K562 (cell line): Measurements from ENCODE around the gene PRMT2.

Source experiments
- FOS ChIP-seq: IDR thresholded peaks from 3 replicates; pipeline ENCODE4 v1.6.1; 2011; ENCODE audit not compliant: insufficient read length; ENCODE audit errors: extremely low read depth
- PML ChIP-seq: IDR thresholded peaks from 2 replicates; pipeline ENCODE4 v1.6.1; 2012; ENCODE audit warnings: low read length, inconsistent platforms
- RAD21 ChIP-seq, 2 experiments: fragments of 250-450 bp in 1 of 2; fragments of 450-650 bp in 1 of 2; sonication (Bioruptor Pico) in 1 of 2; formaldehyde crosslinking in 1 of 2; IDR thresholded peaks in 1 of 2; conservative IDR thresholded peaks in 1 of 2; 2 replicates each; pipeline versions ENCODE4 v1.4.0 to v1.8.0; 2020 to 2022; ENCODE audit warnings: mild to moderate bottlenecking in 2 of 2, moderate library complexity in 1 of 2
- TF ChIP-seq, protein P1 (sequence below), 3 experiments: IDR thresholded peaks in 2 of 3; conservative IDR thresholded peaks in 1 of 3; 2 replicates each; pipeline ENCODE4 v1.5.1; 2011 to 2012; ENCODE audit warnings: low read length in 3 of 3, mild to moderate bottlenecking in 3 of 3, control low read depth in 2 of 3, improper control_type of control experiment in 1 of 3, inconsistent platforms in 1 of 3, low read depth in 1 of 3, mixed read lengths in 1 of 3, moderate library complexity in 1 of 3; ENCODE audit not compliant: insufficient read depth in 2 of 3
- TF ChIP-seq, protein P2 (sequence below): sonication (generic); formaldehyde crosslinking; IDR thresholded peaks from 2 replicates; pipeline ENCODE4 v1.8.1; 2022; ENCODE audit warnings: missing genetic modification reagents
- TF ChIP-seq, protein P3 (sequence below): fragments of 250-450 bp; sonication (Bioruptor Pico); IDR thresholded peaks from 2 replicates; pipeline ENCODE4 v1.8.0; 2021; ENCODE audit warnings: moderate library complexity, mild to moderate bottlenecking, inconsistent platforms
- TF ChIP-seq, protein P4 (sequence below): sonication (generic); formaldehyde crosslinking; IDR thresholded peaks from 2 replicates; pipeline ENCODE4 v1.8.1; 2023; ENCODE audit warnings: mild to moderate bottlenecking, missing genetic modification reagents
- TF ChIP-seq, protein P5 (sequence below): sonication (generic); formaldehyde crosslinking; IDR thresholded peaks from 2 replicates; pipeline ENCODE4 v1.5.0; 2020; ENCODE audit warnings: missing genetic modification reagents
- TF ChIP-seq, protein P6 (sequence below): sonication (generic); formaldehyde crosslinking; IDR thresholded peaks from 2 replicates; pipeline ENCODE4 v1.8.0; 2023; ENCODE audit warnings: mild to moderate bottlenecking, missing genetic modification reagents

DNA sequence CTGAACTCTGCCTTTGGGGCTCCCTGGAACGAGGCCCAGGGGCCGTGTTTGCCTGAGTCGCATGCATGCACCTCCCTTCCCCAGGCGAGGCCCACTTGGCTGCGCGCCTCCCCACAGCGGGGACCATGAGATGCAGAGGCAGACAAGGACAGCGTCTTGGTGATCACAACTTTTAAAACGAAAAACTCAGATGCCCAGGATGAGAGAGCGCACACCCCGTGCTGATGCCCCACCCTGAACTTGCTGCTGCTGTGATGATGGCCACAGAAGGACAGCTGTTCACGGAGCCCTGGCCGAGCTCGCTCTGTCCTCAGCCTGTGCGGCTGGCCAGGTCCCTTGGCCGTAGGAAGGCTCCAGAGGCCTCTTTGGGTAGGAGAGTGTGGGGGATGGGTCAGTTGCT, 11.4 kb upstream of the PRMT2 start:
- TF ChIP-seq, protein P1, sequence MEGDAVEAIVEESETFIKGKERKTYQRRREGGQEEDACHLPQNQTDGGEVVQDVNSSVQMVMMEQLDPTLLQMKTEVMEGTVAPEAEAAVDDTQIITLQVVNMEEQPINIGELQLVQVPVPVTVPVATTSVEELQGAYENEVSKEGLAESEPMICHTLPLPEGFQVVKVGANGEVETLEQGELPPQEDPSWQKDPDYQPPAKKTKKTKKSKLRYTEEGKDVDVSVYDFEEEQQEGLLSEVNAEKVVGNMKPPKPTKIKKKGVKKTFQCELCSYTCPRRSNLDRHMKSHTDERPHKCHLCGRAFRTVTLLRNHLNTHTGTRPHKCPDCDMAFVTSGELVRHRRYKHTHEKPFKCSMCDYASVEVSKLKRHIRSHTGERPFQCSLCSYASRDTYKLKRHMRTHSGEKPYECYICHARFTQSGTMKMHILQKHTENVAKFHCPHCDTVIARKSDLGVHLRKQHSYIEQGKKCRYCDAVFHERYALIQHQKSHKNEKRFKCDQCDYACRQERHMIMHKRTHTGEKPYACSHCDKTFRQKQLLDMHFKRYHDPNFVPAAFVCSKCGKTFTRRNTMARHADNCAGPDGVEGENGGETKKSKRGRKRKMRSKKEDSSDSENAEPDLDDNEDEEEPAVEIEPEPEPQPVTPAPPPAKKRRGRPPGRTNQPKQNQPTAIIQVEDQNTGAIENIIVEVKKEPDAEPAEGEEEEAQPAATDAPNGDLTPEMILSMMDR (IDR thresholded peaks at IDR 0.05 in 2 of 3, conservative IDR thresholded peaks at IDR 0.05 in 1 of 3; ENCODE audit: insufficient read depth in 2 of 3, low read depth in 1 of 3, low read length in 3 of 3): no peak
- no peak for TF ChIP-seq PML
- no peak for TF ChIP-seq FOS
- TF ChIP-seq, protein P2, sequence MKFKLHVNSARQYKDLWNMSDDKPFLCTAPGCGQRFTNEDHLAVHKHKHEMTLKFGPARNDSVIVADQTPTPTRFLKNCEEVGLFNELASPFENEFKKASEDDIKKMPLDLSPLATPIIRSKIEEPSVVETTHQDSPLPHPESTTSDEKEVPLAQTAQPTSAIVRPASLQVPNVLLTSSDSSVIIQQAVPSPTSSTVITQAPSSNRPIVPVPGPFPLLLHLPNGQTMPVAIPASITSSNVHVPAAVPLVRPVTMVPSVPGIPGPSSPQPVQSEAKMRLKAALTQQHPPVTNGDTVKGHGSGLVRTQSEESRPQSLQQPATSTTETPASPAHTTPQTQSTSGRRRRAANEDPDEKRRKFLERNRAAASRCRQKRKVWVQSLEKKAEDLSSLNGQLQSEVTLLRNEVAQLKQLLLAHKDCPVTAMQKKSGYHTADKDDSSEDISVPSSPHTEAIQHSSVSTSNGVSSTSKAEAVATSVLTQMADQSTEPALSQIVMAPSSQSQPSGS (CRISPR knock-in tag): no peak
- TF ChIP-seq, protein P3, sequence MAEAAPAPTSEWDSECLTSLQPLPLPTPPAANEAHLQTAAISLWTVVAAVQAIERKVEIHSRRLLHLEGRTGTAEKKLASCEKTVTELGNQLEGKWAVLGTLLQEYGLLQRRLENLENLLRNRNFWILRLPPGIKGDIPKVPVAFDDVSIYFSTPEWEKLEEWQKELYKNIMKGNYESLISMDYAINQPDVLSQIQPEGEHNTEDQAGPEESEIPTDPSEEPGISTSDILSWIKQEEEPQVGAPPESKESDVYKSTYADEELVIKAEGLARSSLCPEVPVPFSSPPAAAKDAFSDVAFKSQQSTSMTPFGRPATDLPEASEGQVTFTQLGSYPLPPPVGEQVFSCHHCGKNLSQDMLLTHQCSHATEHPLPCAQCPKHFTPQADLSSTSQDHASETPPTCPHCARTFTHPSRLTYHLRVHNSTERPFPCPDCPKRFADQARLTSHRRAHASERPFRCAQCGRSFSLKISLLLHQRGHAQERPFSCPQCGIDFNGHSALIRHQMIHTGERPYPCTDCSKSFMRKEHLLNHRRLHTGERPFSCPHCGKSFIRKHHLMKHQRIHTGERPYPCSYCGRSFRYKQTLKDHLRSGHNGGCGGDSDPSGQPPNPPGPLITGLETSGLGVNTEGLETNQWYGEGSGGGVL (CRISPR knock-in tag): no peak
- TF ChIP-seq, protein P4, sequence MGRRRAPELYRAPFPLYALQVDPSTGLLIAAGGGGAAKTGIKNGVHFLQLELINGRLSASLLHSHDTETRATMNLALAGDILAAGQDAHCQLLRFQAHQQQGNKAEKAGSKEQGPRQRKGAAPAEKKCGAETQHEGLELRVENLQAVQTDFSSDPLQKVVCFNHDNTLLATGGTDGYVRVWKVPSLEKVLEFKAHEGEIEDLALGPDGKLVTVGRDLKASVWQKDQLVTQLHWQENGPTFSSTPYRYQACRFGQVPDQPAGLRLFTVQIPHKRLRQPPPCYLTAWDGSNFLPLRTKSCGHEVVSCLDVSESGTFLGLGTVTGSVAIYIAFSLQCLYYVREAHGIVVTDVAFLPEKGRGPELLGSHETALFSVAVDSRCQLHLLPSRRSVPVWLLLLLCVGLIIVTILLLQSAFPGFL (CRISPR knock-in tag): no peak
- no peak for TF ChIP-seq RAD21 (CRISPR knock-in tag; conservative IDR thresholded peaks at IDR 0.05 in 1 of 2, IDR thresholded peaks at IDR 0.05 in 1 of 2)
- TF ChIP-seq, protein P5, sequence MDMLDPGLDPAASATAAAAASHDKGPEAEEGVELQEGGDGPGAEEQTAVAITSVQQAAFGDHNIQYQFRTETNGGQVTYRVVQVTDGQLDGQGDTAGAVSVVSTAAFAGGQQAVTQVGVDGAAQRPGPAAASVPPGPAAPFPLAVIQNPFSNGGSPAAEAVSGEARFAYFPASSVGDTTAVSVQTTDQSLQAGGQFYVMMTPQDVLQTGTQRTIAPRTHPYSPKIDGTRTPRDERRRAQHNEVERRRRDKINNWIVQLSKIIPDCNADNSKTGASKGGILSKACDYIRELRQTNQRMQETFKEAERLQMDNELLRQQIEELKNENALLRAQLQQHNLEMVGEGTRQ (CRISPR knock-in tag): no peak
- TF ChIP-seq, protein P6, sequence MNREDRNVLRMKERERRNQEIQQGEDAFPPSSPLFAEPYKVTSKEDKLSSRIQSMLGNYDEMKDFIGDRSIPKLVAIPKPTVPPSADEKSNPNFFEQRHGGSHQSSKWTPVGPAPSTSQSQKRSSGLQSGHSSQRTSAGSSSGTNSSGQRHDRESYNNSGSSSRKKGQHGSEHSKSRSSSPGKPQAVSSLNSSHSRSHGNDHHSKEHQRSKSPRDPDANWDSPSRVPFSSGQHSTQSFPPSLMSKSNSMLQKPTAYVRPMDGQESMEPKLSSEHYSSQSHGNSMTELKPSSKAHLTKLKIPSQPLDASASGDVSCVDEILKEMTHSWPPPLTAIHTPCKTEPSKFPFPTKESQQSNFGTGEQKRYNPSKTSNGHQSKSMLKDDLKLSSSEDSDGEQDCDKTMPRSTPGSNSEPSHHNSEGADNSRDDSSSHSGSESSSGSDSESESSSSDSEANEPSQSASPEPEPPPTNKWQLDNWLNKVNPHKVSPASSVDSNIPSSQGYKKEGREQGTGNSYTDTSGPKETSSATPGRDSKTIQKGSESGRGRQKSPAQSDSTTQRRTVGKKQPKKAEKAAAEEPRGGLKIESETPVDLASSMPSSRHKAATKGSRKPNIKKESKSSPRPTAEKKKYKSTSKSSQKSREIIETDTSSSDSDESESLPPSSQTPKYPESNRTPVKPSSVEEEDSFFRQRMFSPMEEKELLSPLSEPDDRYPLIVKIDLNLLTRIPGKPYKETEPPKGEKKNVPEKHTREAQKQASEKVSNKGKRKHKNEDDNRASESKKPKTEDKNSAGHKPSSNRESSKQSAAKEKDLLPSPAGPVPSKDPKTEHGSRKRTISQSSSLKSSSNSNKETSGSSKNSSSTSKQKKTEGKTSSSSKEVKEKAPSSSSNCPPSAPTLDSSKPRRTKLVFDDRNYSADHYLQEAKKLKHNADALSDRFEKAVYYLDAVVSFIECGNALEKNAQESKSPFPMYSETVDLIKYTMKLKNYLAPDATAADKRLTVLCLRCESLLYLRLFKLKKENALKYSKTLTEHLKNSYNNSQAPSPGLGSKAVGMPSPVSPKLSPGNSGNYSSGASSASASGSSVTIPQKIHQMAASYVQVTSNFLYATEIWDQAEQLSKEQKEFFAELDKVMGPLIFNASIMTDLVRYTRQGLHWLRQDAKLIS (CRISPR knock-in tag): no peak
